GM12864 (cell line): ENCODE measurements around the gene TSKS.
A peak's percentile ranks its signal among the peaks of the same experiment; 100 is the strongest.

Source experiments
- DNase-seq: peaks from one replicate; pipeline ENCODE4 v3.0.0-alpha.2; 2011; ENCODE audit warnings: low read depth
- H3K4me3 ChIP-seq: 2 replicates; pipeline ENCODE4 v1.5.1; 2011; ENCODE audit warnings: mild to moderate bottlenecking, low read depth, low read length, control low read depth
- CTCF ChIP-seq: IDR thresholded peaks from 2 replicates; pipeline ENCODE4 v1.5.1; 2011; ENCODE audit warnings: low read depth, mild to moderate bottlenecking, moderate library complexity, low read length, control low read depth, inconsistent platforms; ENCODE audit errors: missing control alignments

TSKS gene

GRCh38 chr19:49767967-49768581 is 5.0 kb upstream of the TSKS start:
- no peak for TF ChIP-seq CTCF
- DNase-seq, result no peak
- peak overlapping the region; percentile 94 for H3K4me3 ChIP-seq

GRCh38 chr19:49767381-49767780 is 4.3 kb upstream of the TSKS start:
- TF ChIP-seq CTCF, result no peak
- no peak for DNase-seq

GRCh38 chr19:49766930-49767299 is 3.8 kb upstream of the TSKS start, which contains the start of gene AP2A1:
AP2A1 (plus strand) TSS chr19:49767001; CDS start chr19:49767134, 133 bp downstream.
- TF ChIP-seq CTCF, result no peak
- DNase-seq, result no peak
- H3K4me3 ChIP-seq, result peak within 1 kb of the TSS; percentile 94

More at GRCh38 chr19:49767381-49767780, 4.3 kb upstream of the TSKS start:
- peak overlapping the region; percentile 94 for H3K4me3 ChIP-seq

- H3K4me3 ChIP-seq, result peak overlapping the region; percentile 61
- DNase-seq, result peak; percentile 100
- TF ChIP-seq CTCF, result no peak
Observed at GRCh38 chr19:49766007-49766929, 3.2 kb upstream of the TSKS start.

GRCh38 chr19:49764341-49764740 is 1.2 kb upstream of the TSKS start:
- no peak overlapping the region for H3K4me3 ChIP-seq
- no peak for TF ChIP-seq CTCF
- no peak for DNase-seq

- DNase-seq, result no peak
- TF ChIP-seq CTCF, result no peak
Observed at GRCh38 chr19:49761625-49762311, 1.3 kb downstream of the TSKS start.

More at GRCh38 chr19:49761625-49762311, 1.3 kb downstream of the TSKS start:
- H3K4me3 ChIP-seq, result no peak overlapping the region
